ENCODE results near the gene PRR19. TPM values are rescaled to one million over a fixed set of nuclear protein-coding genes. Genes with fewer than 3 reads are reported as not detected.
"Not testable (repeated sequence)": the region's sequence is repeated elsewhere in the genome, so short reads cannot be mapped to it uniquely, and the experiment has no call there.

The PRR19 gene
- total RNA-seq, 2 experiments from 2014 or later: 0.27 to 0.43 TPM

- DNase-seq: no peak
- Mint-ChIP-seq H3K4me3 (no peak overlapping the region), H3K27me3 (ENCODE audit: low read depth) (peaks cover 14% of the 10 kb centered on the region), H3K27ac (no peak overlapping the region), H3K36me3 (ENCODE audit: low read depth) (no peaks in the 10 kb centered on the region), H3K9me3 (no peaks in the 10 kb centered on the region), H3K4me1 (ENCODE audit: low read depth) (peaks cover 13% of the 10 kb centered on the region)
- CTCF ChIA-PET: interaction anchor here (0.5 to 0.6 kb wide), 2 partner anchors 20 to 218 kb away, joined by 3 to 4 read pairs; no protein-coding TSS in a partner anchor
- intact Hi-C loops (cut with micrococcal nuclease): loop anchor here (5.0 kb wide), 1 partner anchor 95 kb away; no protein-coding TSS in a partner anchor
Measured at GRCh38 chr19:42326969-42327368, 25.0 kb downstream of the PRR19 start.

- no peak for DNase-seq
- Mint-ChIP-seq H3K4me3 (no peak overlapping the region), H3K4me1 (ENCODE audit: low read depth) (peaks cover 13% of the 10 kb centered on the region), H3K27me3 (ENCODE audit: low read depth) (peaks cover 14% of the 10 kb centered on the region), H3K36me3 (ENCODE audit: low read depth) (no peaks in the 10 kb centered on the region), H3K27ac (no peak overlapping the region), H3K9me3 (no peaks in the 10 kb centered on the region)
- intact Hi-C loops (cut with micrococcal nuclease): loop anchor here (5.0 kb wide), 1 partner anchor 95 kb away; no protein-coding TSS in a partner anchor
- CTCF ChIA-PET: interaction anchor here (0.5 to 0.6 kb wide), 2 partner anchors 20 to 219 kb away, joined by 3 to 4 read pairs; no protein-coding TSS in a partner anchor
Measured at GRCh38 chr19:42327381-42327780, 25.4 kb downstream of the PRR19 start.

- H3K36me3 Mint-ChIP-seq (ENCODE audit: low read depth): no peaks in the 10 kb centered on the region
- H3K27ac Mint-ChIP-seq: no peak overlapping the region
- peaks cover 13% of the 10 kb centered on the region for H3K4me1 Mint-ChIP-seq (ENCODE audit: low read depth)
- CTCF ChIA-PET: interaction anchor here (1.0 to 1.1 kb wide), 2 partner anchors 113 to 188 kb away, joined by 3 to 4 read pairs; no protein-coding TSS in a partner anchor
- H3K4me3 Mint-ChIP-seq: no peak overlapping the region
- DNase-seq: no peak
- intact Hi-C loops (cut with micrococcal nuclease): loop anchor here (5.0 kb wide), 1 partner anchor 94 kb away; no protein-coding TSS in a partner anchor
- no peaks in the 10 kb centered on the region for H3K9me3 Mint-ChIP-seq
- H3K27me3 Mint-ChIP-seq (ENCODE audit: low read depth): peaks cover 10% of the 10 kb centered on the region
Measured at GRCh38 chr19:42328106-42328505, 26.2 kb downstream of the PRR19 start.

DNA sequence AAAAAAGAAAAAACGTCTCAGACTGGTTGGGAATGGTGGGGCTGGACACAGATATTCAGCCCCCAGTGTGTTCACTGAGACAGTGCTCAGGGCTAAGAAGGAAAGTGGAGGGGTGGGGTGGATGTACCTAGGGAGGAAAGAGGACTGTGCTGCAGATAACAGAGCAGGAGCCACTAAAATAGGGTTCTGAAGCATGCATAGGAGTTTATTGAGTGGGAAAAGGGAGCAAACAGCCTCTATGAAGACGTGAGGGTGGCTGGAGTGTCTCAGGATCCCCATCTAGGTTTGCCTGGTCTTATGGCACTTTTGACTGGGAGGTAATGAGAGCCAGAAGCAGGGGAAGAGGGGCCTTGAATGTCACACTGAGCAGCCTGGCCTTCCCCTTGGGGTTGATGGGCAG is 26.9 kb downstream of the PRR19 start:
- DNase-seq: no peak
- Mint-ChIP-seq H3K4me1 (ENCODE audit: low read depth) (peaks cover 11% of the 10 kb centered on the region), H3K4me3 (no peak overlapping the region), H3K36me3 (ENCODE audit: low read depth) (no peaks in the 10 kb centered on the region), H3K27ac (no peak overlapping the region), H3K27me3 (ENCODE audit: low read depth) (peaks cover 6% of the 10 kb centered on the region), H3K9me3 (no peaks in the 10 kb centered on the region)
- intact Hi-C loops (cut with micrococcal nuclease): loop anchor here (5.0 kb wide), 1 partner anchor 93 kb away; no protein-coding TSS in a partner anchor
- CTCF ChIA-PET: interaction anchor here (1.0 to 1.1 kb wide), 2 partner anchors 112 to 189 kb away, joined by 3 to 4 read pairs; no protein-coding TSS in a partner anchor

DNA sequence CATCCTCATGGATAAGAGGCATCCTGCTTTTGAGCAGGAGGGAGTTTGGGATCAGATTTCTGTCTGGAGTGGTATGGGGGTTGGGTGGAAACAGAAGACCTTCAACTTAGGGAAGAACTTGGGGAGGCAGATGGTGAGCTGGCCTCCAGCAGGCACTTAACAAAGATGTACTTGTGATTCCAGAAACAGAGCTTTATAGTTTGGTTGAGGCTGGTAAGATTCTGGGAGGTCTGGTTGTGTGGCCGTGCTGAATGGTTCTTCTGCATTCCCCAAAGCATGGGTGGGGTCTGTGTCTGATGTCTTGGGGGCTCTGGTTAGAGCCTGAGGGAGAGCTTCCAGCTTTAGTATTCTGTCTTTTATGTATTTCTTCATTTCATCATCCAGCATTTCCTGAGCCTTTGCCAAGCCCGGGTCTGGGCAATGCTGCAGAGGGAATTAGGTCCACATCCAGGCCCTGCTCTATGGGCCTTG is 28.3 kb downstream of the PRR19 start:
- Mint-ChIP-seq H3K4me1 (ENCODE audit: low read depth) (peaks cover 5% of the 10 kb centered on the region), H3K27me3 (ENCODE audit: low read depth) (no peaks in the 10 kb centered on the region), H3K27ac (no peak overlapping the region), H3K36me3 (ENCODE audit: low read depth) (no peaks in the 10 kb centered on the region), H3K4me3 (no peak overlapping the region), H3K9me3 (no peaks in the 10 kb centered on the region)
- CTCF ChIA-PET: interaction anchor here (0.6 to 1.4 kb wide), 3 partner anchors 71 to 197 kb away, joined by 3 to 6 read pairs (median 3); no protein-coding TSS in a partner anchor
- intact Hi-C loops (cut with micrococcal nuclease): no loop called here
- no peak for DNase-seq

DNA sequence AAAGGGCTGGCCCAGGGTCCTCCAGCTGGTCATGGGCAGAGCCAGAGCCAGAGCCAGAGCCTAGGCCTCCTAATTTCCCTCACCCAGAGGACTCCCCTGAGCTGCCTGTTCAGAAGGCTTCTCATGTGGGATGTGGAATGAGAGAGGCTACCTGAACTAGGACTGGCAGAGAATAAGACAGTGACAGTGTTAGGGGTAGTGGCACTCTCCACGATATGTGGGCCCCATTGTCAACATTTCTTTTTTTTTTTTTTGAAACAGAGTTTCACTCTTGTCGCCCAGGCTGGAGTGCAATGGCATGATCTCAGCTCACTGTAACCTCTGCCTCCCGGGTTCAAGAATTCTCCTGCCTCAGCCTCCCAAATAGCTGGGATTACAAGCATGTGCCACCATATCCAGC is 29.4 kb downstream of the PRR19 start:
- intact Hi-C loops (cut with micrococcal nuclease); H3K4me3 Mint-ChIP-seq; H3K27ac Mint-ChIP-seq; H3K27me3 Mint-ChIP-seq (ENCODE audit: low read depth); H3K36me3 Mint-ChIP-seq (ENCODE audit: low read depth); H3K4me1 Mint-ChIP-seq (ENCODE audit: low read depth); DNase-seq; H3K9me3 Mint-ChIP-seq: not testable (repeated sequence)
- CTCF ChIA-PET: interaction anchor here (0.5 to 0.6 kb wide), 2 partner anchors 12 to 38 kb away, joined by 4 to 5 read pairs; no protein-coding TSS in a partner anchor

DNA sequence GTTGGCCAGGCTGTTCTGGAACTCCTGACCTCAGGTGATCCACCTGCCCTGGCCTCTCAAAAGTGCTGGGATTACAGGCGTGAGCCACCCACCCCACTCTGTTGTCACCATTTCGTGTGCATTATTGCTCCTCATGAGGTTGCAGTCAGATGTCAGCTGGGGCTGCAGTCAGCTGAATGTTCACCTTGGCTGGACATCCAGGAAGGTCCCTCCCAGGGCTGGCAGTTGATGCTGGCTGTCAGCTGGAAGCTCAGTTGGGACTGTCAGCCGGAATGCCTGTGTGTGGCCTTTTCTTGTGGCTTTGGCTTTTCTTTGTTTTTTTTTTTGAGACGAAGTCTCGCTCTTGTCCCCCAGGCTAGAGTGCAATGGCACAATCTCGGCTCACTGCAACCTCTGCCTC is 30.1 kb downstream of the PRR19 start:
- H3K9me3 Mint-ChIP-seq: no peaks in the 10 kb centered on the region
- H3K36me3 Mint-ChIP-seq (ENCODE audit: low read depth): no peaks in the 10 kb centered on the region
- H3K4me1 Mint-ChIP-seq (ENCODE audit: low read depth): no peaks in the 10 kb centered on the region
- intact Hi-C loops (cut with micrococcal nuclease): no loop called here
- DNase-seq: no peak
- no peak overlapping the region for H3K4me3 Mint-ChIP-seq
- CTCF ChIA-PET: interaction anchor here (0.5 to 1.3 kb wide), 3 partner anchors 12 to 106 kb away, joined by 4 to 5 read pairs (median 4); no protein-coding TSS in a partner anchor
- H3K27ac Mint-ChIP-seq: no peak overlapping the region
- H3K27me3 Mint-ChIP-seq (ENCODE audit: low read depth): no peaks in the 10 kb centered on the region

DNA sequence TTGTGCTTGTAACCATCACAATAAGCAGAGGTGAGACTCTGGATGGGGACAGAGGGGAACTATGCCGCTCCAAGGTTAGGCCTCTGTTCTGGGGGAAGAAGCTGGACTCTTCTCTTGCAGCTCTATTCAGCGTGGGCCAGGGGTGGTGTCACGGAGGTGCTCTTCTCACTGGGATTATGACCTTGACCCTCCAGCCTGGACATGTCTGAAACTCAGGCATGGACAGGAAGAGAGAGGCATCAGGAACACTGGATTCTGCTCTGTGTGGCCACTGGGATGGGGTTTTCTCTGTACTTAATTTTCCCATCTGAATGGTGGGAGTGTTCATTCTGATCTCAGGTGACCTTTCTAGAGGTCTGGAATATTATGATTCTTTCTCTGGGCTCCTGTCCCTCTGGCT is 31.1 kb downstream of the PRR19 start:
- Mint-ChIP-seq H3K27ac (no peak overlapping the region), H3K36me3 (ENCODE audit: low read depth) (no peaks in the 10 kb centered on the region), H3K27me3 (ENCODE audit: low read depth) (no peaks in the 10 kb centered on the region), H3K9me3 (no peaks in the 10 kb centered on the region), H3K4me1 (ENCODE audit: low read depth) (no peaks in the 10 kb centered on the region), H3K4me3 (no peak overlapping the region)
- intact Hi-C loops (cut with micrococcal nuclease): no loop called here
- DNase-seq: no peak
- CTCF ChIA-PET: interaction anchor here (1.3 kb wide), 1 partner anchor 105 kb away, joined by 4 read pairs; no protein-coding TSS in a partner anchor

GRCh38 chr19:42333975-42334696 is 32.2 kb downstream of the PRR19 start:
- H3K4me1 Mint-ChIP-seq (ENCODE audit: low read depth): no peaks in the 10 kb centered on the region

GRCh38 chr19:42334697-42335373 is 32.9 kb downstream of the PRR19 start:
- Mint-ChIP-seq H3K9me3 (no peaks in the 10 kb centered on the region), H3K27me3 (ENCODE audit: low read depth) (no peaks in the 10 kb centered on the region), H3K4me1 (ENCODE audit: low read depth) (no peaks in the 10 kb centered on the region), H3K4me3 (no peak overlapping the region), H3K27ac (no peak overlapping the region), H3K36me3 (ENCODE audit: low read depth) (peaks cover 2% of the 10 kb centered on the region)
- CTCF ChIA-PET: no interaction called here
- intact Hi-C loops (cut with micrococcal nuclease): no loop called here
- DNase-seq: no peak

More at GRCh38 chr19:42333975-42334696, 32.2 kb downstream of the PRR19 start:
- H3K4me3 Mint-ChIP-seq: no peak overlapping the region
- no peaks in the 10 kb centered on the region for H3K9me3 Mint-ChIP-seq
- CTCF ChIA-PET: no interaction called here
- intact Hi-C loops (cut with micrococcal nuclease): no loop called here
- H3K36me3 Mint-ChIP-seq (ENCODE audit: low read depth): peaks cover 2% of the 10 kb centered on the region
- no peak overlapping the region for H3K27ac Mint-ChIP-seq
- no peaks in the 10 kb centered on the region for H3K27me3 Mint-ChIP-seq (ENCODE audit: low read depth)
- no peak for DNase-seq

GRCh38 chr19:42335374-42335936 is 33.5 kb downstream of the PRR19 start:
- no peak for DNase-seq
- Mint-ChIP-seq H3K4me1 (ENCODE audit: low read depth) (no peaks in the 10 kb centered on the region), H3K9me3 (no peaks in the 10 kb centered on the region), H3K36me3 (ENCODE audit: low read depth) (peaks cover 2% of the 10 kb centered on the region), H3K27ac (no peak overlapping the region), H3K27me3 (ENCODE audit: low read depth) (no peaks in the 10 kb centered on the region), H3K4me3 (no peak overlapping the region)
- intact Hi-C loops (cut with micrococcal nuclease): no loop called here
- CTCF ChIA-PET: no interaction called here

GRCh38 chr19:42335971-42336370 is 34.0 kb downstream of the PRR19 start:
- Mint-ChIP-seq H3K36me3 (ENCODE audit: low read depth) (peaks cover 2% of the 10 kb centered on the region), H3K4me1 (ENCODE audit: low read depth) (no peaks in the 10 kb centered on the region), H3K27ac (no peak overlapping the region), H3K4me3 (no peak overlapping the region), H3K27me3 (ENCODE audit: low read depth) (no peaks in the 10 kb centered on the region), H3K9me3 (no peaks in the 10 kb centered on the region)
- no peak for DNase-seq
- CTCF ChIA-PET: no interaction called here
- intact Hi-C loops (cut with micrococcal nuclease): no loop called here
